ENCODE data around the gene SMIM27. TPM values are rescaled to one million over a fixed set of nuclear protein-coding genes. Genes with fewer than 3 reads are reported as not detected.

Gene SMIM27
- total and polyA plus RNA-seq, 2 experiments from 2014 or later = 3.4 to 106 TPM

- no peak overlapping the region for H2AFZ ChIP-seq
- no peak overlapping the region for H3K4me2 ChIP-seq
- H3K27me3 ChIP-seq (ENCODE audit: insufficient read depth) = no peaks in the 10 kb centered on the region
- no peak overlapping the region for H3K27ac ChIP-seq (ENCODE audit: low read depth)
- H3K27ac Mint-ChIP-seq = peak overlapping the region; percentile 87
- no peak; the same call in 2 of the 3 replicates for ATAC-seq
- no peak for TF ChIP-seq JUNB (IDR thresholded peaks at IDR 0.05; ENCODE audit: unreplicated experiment)
- TF ChIP-seq CREB1 (CRISPR knock-in tag; IDR thresholded peaks at IDR 0.05; ENCODE audit: low read depth) = no peak
- no peak for TF ChIP-seq STAT1 (IDR thresholded peaks at IDR 0.05; ENCODE audit: unreplicated experiment)
- no peak for TF ChIP-seq ZNF114 (CRISPR knock-in tag; IDR thresholded peaks at IDR 0.05)
- H3K9me3 Mint-ChIP-seq = 0 out of 3 replicates have a peak, but pooled peaks cover 2% of the 10 kb centered on the region
- H3K27me3 Mint-ChIP-seq (ENCODE audit: insufficient read depth, low read depth, poor library complexity) = no peaks in the 10 kb centered on the region
- no peak overlapping the region for H3K4me3 ChIP-seq
- no peaks in the 10 kb centered on the region for H3K9me2 ChIP-seq (ENCODE audit: insufficient read depth)
- H3K36me3 ChIP-seq (ENCODE audit: insufficient read depth) = peaks cover 9% of the 10 kb centered on the region; the same call in 1 of the 2 replicates
- peaks cover 6% of the 10 kb centered on the region; the same call in 1 of the 2 replicates for H3K79me2 ChIP-seq (replicated peaks; ENCODE audit: insufficient read depth)
- peaks cover 7% of the 10 kb centered on the region; the same call in 1 of the 2 replicates for H3K4me1 ChIP-seq (ENCODE audit: insufficient read depth)
- no peaks in the 10 kb centered on the region; the same call in 1 of the 2 replicates for H4K20me1 ChIP-seq (replicated peaks; ENCODE audit: insufficient read depth)
- H3F3A ChIP-seq (replicated peaks; ENCODE audit: low read depth) = no peaks in the 10 kb centered on the region
- peaks cover 9% of the 10 kb centered on the region; the same call in 2 of the 3 replicates for H3K4me1 Mint-ChIP-seq
- H3K36me3 Mint-ChIP-seq (ENCODE audit: low read depth) = peaks cover 27% of the 10 kb centered on the region
- H3K4me3 Mint-ChIP-seq = no peak overlapping the region
- peak; percentile 21 for DNase-seq (ENCODE audit: low spot score)
Measured at GRCh38 chr9:32502464-32502863, 49.7 kb upstream of the SMIM27 start.

GRCh38 chr9:32503008-32503407 lies 49.1 kb upstream of the SMIM27 start:
- no peak overlapping the region for H3K4me3 ChIP-seq
- Mint-ChIP-seq H3K4me1 (peaks cover 9% of the 10 kb centered on the region; the same call in 2 of the 3 replicates), H3K27me3 (ENCODE audit: insufficient read depth, low read depth, poor library complexity) (no peaks in the 10 kb centered on the region), H3K36me3 (ENCODE audit: low read depth) (peaks cover 25% of the 10 kb centered on the region), H3K9me3 (0 out of 3 replicates have a peak, but pooled peaks cover 2% of the 10 kb centered on the region), H3K4me3 (no peak overlapping the region), H3K27ac (0 out of 2 replicates have a peak overlapping the region, but pooled peaks have one; percentile 9)
- H3K36me3 ChIP-seq (ENCODE audit: insufficient read depth) = peaks cover 9% of the 10 kb centered on the region; the same call in 1 of the 2 replicates
- H3F3A ChIP-seq (replicated peaks; ENCODE audit: low read depth) = no peaks in the 10 kb centered on the region
- peaks cover 6% of the 10 kb centered on the region; the same call in 1 of the 2 replicates for H3K79me2 ChIP-seq (replicated peaks; ENCODE audit: insufficient read depth)
- peaks cover 7% of the 10 kb centered on the region; the same call in 1 of the 2 replicates for H3K4me1 ChIP-seq (ENCODE audit: insufficient read depth)
- no peaks in the 10 kb centered on the region for H3K27me3 ChIP-seq (ENCODE audit: insufficient read depth)
- no peak overlapping the region for H3K27ac ChIP-seq (ENCODE audit: low read depth)
- ATAC-seq (peak; percentile 47; the same call in 2 of the 3 replicates), DNase-seq (ENCODE audit: low spot score) (peak; percentile 22)
- no peak overlapping the region for H2AFZ ChIP-seq
- H4K20me1 ChIP-seq (replicated peaks; ENCODE audit: insufficient read depth) = no peaks in the 10 kb centered on the region; the same call in 1 of the 2 replicates
- no peaks in the 10 kb centered on the region for H3K9me2 ChIP-seq (ENCODE audit: insufficient read depth)
- H3K4me2 ChIP-seq = no peak overlapping the region
- TF ChIP-seq ETS1 (IDR thresholded peaks at IDR 0.05) (no peak), CREB1 (CRISPR knock-in tag; IDR thresholded peaks at IDR 0.05; ENCODE audit: low read depth) (no peak), NANOG (IDR thresholded peaks at IDR 0.05; ENCODE audit: borderline replicate concordance) (no peak), CTCF (conservative IDR thresholded peaks at IDR 0.05; ENCODE audit: low read depth in 2 of 2) (no peak), ZNF331 (CRISPR knock-in tag; IDR thresholded peaks at IDR 0.05; ENCODE audit: low read depth) (no peak), ZNF114 (CRISPR knock-in tag; IDR thresholded peaks at IDR 0.05) (no peak), ZNF462 (CRISPR knock-in tag; IDR thresholded peaks at IDR 0.05) (no peak), STAT1 (IDR thresholded peaks at IDR 0.05; ENCODE audit: unreplicated experiment) (no peak), POLR2AphosphoS5 (IDR thresholded peaks at IDR 0.05; ENCODE audit: low read depth) (no peak), EZH2phosphoT487 (IDR thresholded peaks at IDR 0.05; ENCODE audit: unreplicated experiment) (no peak), JUNB (IDR thresholded peaks at IDR 0.05; ENCODE audit: unreplicated experiment) (no peak), EZH2 (IDR thresholded peaks at IDR 0.05; ENCODE audit: low read depth, unreplicated experiment) (no peak)

Measured in GM23338 (cell line).